Stimulated activated CD4-positive, alpha-beta T cell treated with anti-CD3 and anti-CD28 coated beads, Interleukin-4, amount 100 ng/mL, for 24 hours (primary cell): ENCODE data around the gene ZNF83.
"Not testable (repeated sequence)": the region's sequence is repeated elsewhere in the genome, so short reads cannot be mapped to it uniquely, and the experiment has no call there.

Source experiments
- DNase-seq: peaks from one replicate; pipeline ENCODE4 v3.0.0-alpha.2; 2020

Gene ZNF83

DNA sequence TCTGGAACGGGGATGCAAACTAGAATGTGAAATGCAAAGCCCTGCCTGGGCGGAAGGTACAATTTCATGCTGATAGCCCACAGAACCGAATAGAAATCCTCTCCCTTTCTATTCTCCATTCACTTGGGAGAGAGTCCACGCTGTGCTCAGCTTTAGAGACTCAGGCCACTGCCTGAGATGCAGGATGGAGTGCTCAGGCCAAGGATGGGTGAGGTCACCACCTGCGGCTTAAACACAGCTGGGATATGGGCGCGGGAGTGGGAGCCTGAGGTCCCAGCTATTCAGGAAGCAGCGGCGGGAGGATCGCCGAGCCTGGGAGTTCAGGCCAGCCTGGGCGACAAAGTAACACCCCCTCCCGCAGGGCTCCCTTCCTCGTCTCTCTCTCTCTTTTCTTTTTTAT is 446 bp upstream of the ZNF83 start:
- DNase-seq = no peak

DNA sequence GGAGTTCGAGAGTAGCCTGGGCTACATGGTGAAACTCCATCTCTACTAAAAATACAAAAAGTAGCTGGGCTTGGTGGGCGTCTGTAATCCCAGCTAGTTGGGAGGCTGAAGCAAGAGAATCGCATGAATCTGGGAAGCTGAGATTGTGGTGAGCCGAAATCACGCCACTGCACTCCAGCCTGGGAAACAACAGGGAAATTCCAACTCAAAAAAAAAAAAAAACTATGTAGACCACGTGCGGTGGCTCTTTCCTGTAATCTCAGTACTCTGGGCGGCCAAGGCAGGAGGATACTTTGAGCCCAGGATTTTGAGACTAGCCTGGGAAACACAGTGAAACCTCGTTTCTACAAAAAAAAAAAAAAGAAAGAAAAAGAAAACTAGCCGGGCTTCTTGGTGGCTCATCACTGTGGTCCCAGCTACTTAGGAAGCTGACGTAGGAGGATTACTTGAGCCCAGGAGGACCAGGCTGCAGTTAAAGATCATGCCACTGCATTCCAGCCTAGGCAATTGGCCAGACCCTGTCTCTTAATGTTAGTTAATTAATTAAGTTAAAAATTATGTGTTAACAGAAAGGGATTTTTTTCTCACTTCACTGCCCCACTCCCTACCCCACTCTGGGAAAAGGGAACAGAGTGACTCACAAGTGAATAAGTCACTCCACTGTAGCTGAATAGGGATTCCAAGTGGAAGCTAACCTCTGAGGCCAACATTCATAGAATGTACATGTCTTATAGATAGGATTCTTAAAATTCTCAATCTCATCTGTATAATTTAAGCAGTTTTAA is 2.2 kb downstream of the ZNF83 start:
- no peak for DNase-seq

DNA sequence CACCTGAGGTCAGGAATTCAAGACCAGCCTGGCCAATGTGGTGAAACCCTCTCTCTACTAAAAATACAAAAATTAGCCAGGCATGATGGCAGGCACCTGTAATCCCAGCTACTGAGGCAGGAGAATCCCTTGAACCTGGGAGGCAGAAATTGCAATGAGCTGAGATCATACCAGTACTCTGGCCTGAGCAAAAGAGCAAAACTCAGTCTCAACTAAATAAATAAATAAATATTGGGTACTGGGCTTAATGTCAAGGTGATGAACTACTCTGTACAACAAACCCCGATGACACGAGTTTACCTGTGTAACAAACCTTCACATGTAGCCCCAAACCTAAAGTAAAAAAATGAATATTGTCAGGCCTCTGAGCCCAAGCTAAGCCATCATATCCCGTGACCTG is 10.7 kb downstream of the ZNF83 start:
- not testable (repeated sequence) for DNase-seq

DNA sequence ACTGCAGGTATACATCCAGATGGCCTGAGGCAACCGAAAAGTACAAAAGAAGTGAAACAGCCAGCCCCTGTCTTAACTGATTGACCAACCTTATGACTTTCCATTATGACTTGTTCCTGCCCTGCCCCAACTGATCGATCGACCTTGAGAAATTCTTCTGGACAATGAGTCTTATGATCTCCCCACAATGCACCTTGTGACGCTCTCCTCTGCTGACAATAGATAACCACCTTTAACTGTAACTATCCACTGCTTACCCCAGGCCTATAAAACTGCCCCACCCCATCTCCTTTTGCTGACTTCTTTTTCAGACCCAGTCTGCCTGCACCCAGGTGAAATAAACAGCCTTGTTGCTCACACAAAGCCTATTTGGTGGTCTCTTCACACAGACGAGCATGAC is 11.2 kb downstream of the ZNF83 start:
- DNase-seq = no peak

DNA sequence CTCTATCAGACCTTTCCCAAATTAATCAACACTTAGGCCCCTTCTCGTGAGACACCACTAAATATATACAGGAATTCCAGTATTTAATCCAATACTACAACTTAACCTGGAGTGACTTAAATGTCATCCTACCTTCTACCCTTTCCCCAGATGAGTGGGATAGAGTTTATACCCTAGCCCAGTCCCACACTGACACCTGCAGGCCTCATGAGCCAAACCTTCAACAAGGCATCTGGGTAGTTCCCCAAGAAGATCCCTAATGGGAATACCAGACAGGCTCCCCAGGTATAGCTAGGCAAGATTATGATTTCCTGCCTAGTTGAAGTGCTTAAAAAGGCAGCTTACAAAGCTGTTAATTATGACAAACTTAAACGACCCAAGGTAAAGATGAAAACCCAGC is 15.9 kb downstream of the ZNF83 start:
- DNase-seq = no peak

DNA sequence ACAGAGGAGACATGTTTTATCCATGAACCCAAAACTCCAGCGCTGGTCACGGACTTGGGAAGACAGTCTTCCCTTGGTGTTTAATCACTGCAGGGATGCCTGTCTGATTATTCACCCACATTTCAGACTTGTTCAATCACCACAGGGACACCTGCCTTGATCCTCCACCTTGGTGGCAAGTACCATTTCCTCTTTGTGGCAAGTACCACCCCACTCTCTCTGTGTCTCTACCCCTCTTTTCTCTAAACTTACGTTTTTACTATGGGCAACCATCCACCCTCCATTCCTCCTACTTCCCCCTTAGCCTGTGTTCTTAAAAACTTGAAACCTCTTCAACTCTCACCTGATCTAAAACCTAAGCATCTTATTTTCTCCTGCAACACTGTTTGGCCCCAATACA is 16.8 kb downstream of the ZNF83 start:
- no peak for DNase-seq

DNA sequence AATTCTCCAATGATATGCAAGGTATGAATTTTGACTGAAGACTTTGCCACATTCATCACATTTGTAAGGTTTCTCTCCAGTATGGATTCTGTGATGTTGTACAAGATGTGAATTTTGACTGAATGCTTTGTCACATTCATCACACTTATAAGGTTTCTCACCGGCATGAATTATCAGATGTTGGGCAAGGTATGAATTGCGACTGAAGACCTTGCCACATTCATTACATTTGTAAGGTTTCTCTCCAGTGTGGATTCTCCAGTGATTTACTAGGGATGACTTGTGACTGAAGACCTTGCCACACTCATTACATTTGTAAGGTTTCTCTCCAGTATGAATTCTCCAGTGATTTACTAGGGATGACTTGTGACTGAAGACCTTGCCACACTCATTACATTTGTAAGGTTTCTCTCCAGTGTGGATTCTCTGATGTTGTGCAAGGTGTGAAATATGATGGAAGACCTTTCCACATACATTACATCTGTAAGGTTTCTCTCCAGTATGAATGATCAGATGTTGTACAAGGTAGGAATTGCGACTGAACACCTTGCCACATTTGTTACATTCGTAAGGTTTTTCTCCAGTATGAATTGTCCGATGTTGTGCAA is 24.8 kb downstream of the ZNF83 start:
- no peak for DNase-seq

DNA sequence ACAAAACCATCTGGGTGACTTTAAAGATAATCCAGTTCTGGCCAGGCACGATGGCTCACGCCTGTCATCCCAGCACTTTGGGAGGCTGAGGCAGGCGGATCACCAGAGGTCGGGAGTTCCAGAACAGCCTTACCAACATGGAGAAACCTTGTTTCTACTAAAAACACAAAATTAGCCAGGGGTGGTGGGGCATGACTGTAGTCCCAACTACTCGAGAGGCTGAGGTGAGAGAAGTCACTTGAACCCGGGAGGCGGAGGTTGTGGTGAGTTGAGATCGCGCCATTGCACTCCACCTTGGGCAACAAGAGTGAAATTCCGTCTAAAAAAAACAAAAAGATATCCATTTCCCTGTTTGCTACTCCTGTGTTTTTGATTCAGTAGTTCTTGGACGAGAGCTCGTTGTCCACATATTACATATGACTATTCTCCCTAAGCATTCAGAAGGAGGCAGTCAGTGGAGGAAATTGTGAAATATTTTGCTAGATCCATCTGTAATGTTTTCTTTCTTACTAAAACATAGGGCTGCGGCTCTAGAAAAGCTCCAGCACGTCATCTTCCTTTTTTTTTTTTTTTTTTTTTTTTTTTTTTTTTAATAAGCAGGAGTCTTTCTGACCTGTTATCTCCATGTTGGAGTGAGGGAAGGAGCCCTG is 34.5 kb downstream of the ZNF83 start:
- no peak for DNase-seq

DNA sequence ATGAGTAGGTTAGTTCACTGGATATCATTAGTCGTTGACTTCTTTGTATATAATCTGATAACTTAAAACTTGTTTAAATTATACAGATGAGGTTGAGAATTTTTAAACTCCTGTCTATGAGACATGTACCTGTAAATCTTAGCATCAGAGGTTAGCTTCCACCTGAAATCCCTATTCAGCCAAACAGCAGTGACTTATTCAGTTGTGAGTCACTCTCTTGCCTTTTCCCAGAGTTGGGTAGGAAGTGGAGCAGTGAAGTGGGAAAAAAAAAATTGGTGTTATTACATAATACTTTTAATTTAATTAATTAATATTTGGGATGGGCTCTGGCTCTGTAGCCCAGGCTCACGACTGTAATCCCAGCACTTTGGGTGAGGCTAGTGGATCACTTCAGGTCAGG is 35.2 kb downstream of the ZNF83 start:
- no peak for DNase-seq

DNA sequence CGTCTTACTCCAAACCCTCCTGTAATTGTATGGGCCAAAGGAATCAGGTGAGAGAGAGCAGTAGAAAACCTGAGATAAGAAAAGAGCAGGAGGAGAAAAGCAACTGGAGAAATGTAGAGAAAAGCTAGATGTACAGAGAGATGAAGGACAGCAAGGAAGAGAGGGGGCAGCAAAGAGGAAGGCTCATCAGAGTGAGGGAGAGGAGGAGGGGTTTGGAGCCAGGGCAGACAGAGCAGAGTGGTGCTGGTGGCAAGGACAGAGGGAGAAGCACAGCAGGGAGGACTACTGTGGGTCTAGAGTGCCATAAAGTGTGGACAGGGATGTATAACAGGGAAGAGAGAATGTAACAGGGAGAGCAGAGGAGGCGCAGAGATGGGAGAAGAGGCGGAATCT is 36.2 kb downstream of the ZNF83 start:
- not testable (repeated sequence) for DNase-seq

DNA sequence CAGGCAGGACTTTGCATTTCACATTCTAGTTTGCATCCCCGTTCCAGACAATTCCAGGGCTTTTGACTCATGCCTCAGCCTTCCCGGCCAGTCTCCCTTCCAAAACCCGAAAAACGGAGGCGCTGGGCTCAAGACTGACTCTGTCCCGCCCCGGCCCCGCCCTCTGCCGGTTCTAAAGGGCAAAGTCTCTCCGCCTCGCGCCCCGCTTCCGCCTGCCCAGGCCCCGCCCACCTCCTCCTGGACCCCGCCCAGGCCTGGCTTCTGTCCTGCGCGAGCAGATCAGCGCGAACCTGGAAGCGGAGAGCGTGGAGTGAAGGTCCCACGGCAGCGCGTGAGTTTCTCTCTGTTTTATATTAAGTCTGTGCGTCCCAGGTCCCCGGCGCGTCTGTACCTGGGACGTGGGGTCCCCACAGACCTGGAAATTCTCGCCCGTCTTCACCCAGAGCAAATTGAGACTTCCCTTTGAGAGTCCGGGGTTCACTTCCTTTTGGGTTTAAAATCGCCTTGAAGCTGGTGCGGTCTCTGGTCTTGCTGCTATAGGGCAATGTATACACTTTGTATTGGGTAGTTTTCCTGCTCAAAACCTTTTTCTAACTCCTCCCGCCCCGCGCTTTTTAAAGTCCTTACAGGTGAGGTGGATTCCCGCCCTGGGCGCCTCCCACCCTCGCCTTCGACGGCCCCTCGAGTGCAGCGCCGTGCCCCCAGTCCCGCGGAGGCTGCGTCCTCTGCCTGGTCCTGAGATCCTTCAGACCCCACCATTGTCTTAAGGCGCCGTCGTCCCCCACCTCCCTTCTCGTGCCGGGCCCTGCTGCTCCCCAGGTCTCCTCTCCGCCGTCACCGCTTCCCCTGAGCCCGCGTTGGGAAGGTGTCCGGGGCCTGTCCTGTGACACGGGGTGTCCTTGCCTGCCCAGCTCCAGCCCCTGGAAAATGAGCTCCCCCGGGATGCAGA is 36.9 kb downstream of the ZNF83 start:
- peak; percentile 94 for DNase-seq

DNA sequence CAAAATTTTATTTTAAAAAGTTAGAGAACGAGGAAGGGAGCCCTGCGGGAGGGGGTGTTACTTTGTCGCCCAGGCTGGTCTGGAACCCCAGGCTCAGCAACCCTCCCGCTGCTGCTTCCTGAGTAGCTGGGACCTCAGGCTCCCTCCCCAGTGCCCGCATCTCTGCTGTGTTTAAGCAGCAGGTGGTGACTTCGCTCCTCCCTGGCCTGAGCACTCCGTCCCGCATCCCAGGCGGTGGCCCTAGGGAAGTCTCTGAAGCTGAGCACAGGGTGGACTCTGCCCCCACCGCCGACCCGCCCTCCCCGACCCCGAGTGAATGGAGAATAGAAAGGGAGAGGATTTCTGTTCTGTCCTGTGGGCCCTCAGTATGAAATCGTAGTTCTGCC is 37.5 kb downstream of the ZNF83 start:
- no peak for DNase-seq

DNA sequence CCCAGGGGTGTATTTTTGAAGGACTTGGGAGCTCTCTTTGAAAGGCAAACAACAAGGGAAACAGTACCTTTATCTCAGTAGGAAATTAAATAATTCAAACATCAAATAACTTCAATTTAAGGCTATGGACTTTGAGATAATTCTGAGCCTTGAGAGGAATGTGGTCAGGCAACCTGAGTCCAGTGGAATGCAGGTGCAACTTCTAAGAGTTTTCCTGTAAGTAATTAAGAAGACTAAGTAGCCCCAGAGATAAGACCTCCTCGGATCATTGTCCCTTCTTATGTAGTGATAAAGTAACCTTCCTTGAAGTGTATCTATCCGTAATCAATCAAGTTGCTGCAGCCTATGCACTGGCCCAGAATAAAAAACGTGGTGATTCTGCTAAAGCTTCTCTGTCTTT is 38.9 kb downstream of the ZNF83 start:
- no peak for DNase-seq

DNA sequence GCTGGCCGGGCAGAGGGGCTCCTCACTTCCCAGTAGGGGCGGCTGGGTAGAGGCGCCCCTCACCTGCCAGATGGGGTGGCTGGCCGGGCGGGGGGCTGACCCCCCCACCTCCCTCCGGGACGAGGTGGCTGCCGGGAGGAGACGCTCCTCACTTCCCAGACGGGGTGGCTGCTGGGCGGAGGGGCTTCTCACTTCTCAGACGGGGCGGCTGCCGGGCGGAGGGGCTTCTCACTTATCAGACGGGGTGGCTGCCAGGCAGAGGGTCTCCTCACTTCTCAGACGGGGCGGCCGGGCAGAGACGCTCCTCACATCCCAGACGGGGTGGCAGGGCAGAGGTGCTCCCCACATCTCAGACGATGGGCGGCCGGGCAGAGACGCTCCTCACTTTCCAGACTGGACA is 44.7 kb downstream of the ZNF83 start:
- DNase-seq = not testable (repeated sequence)

DNA sequence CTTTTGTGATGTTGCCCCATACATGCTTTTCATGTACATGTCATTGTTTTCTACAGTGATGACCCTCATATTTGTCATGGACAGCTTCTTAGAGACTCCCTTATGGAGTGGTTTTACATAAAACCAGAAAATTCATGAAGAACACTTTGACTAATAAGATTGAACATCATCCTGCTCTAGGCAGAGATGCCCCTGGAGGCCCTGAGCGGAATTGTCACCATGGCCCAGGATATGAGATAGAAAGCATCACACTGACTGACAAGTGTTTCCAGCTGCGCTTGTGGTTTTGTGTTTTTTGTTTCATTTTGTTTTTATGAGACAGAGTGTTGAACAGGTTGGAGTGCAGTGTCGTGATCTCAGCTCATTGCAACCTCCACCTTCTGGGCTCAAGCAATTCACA is 45.9 kb downstream of the ZNF83 start:
- DNase-seq = no peak

DNA sequence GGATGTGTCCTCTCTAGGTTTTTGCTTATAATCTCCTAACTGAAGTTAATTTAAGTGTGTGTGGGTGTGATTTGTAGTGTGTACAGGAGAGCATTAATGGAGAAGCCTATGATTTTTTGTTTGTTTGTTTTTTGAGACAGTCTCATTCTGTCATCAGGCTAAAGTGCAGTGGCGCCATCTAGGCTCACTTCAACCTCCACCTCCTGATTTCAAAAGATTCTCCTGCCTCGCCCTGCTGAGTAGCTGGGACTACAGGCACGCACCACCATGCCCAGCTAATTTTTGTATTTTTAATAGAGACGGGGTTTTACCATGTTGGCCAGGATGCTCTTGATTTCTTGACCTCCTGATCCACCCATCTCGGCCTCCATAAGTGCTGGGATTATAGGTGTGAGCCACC is 47.4 kb downstream of the ZNF83 start:
- no peak for DNase-seq

DNA sequence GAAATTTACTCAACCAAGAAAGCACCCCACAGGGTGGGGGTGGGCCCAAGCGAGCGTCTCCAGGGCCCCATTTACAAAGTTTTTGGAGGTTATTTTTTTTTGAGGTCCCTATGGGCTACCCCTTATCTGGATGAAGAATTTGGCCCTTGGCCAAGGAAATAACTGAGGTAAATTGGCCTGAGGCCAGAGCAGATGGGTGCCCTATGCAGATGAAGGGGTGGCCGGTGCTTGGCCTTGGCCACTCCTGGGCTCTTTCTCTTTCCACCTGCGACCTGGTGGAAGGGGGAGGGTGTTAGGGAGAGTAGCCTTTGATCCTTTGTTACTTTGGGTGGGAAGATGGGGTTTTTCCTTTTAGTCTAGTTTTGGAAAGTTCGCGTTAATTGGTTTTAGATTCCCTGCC is 52.6 kb downstream of the ZNF83 start:
- no peak for DNase-seq

DNA sequence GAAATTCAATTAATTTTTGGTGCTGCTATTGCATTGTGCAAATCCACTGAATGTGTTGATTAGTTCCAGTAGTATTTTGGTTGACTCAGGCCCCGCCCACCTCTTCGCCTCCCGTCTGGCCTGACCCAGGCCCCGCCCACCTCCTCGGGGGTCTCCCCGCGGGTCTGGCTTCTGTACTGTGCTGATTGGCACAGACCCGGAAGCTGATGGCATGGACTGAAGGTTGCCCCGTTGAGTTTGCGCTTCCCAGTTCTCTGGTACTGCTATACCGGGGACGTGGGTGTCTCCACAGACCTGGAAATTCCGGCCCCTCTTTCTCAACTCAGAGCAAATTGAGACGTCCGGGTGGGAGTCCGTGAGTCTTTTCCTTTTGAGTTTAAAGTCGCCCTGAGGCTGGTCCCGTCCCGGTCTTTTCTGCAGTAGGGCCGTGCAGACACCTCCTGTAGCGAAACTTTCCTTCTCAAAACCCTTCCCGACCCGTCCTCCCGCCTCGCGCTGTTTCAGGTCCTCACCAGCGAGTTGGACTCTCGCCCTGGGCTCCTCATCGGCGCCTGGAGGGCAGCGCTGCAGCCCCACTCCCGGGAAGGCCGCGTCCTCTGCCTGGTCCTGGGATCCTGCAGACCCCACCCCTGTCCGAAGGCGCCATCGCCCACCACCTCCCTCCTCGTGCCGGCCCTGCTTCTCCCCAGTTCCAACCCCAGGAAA is 53.3 kb downstream of the ZNF83 start:
- no peak for DNase-seq

DNA sequence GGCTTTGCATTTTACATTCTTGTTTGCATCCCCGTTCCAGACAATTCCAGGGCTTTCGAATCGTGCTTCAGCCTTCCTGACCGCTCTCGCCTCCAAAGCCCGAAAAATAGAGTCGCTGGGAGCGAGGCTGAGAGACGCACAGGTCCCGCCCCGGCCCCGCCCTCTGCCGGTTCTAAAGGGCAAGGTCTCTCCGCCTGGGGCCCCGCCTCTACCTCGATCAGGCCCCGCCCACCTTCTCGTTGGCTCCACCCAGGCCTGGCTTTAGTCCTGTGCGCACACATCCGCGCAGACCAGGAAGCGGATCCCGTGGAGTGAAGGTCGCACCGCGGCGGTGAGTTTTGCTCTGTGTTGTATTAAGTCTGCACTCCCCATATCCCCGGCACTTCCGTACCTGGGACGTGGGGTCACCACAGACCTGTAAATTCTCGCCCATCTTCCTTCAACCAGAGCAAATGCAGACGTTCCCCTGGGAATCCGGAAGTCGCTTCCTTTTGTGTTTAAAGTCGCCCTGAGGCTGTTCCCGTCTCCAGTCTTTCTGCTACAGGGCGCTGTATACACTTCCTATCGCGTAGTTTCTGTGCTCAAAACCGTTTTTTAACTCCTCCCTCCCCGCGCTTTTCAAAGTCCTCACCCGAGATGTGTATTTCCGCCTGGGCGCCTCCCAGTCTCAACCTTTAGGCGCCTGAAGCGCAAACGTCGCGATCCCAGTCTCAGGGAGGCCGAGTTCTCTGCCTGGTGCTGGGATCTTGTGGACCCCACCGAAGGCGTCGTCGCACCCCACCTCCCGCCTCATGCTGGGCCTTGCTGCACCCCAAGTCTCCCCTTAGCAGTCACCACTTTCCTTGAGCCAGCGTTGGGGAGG is 67.9 kb downstream of the ZNF83 start, which contains the start of gene ZNF701:
TSS of gene ZNF701 (plus strand) at position 288 of the 862 bp plus-strand sequence. CDS start 3,861 bp downstream, outside the sequence.
- DNase-seq = peak; percentile 95

DNA sequence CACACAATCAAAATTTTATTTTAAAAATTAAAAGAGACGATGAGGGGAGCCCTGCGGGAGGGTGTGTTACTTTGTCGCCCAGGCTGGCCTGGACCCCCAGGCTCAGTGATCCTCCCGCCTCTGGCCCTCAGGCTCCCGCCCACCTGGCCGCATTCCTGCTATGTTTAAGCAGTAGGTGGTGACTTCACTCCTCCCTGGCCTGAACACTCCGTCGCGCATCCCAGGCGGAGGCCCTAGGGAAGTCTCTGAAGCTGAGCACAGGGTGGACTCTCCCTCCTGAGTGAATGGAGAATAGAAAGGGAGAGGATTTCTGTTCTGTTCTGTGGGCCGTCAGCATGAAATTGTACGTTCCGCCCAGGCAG is 68.5 kb downstream of the ZNF83 start:
- DNase-seq = not testable (repeated sequence)

DNA sequence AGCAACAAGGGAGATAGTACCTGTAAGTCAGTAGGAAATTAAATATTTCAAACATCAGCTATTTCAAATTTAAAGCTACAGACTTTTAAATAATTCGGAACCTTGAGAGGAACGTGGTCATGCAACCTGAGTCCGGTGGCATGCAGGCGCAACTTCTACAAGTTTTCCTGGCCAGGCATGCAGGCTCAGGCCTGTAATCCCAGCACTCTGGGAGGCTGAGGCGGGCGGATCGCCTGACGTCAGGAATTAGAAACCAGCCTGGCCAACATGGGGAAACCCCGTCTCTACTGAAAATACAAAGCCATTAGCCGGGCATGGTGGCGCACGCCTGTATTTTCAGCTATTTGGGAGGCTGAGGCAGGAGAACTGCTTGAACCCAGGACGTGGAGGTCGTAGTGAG is 70.2 kb downstream of the ZNF83 start:
- DNase-seq = no peak
